Measurements from ENCODE around the gene UXS1.

Gene UXS1

DNA sequence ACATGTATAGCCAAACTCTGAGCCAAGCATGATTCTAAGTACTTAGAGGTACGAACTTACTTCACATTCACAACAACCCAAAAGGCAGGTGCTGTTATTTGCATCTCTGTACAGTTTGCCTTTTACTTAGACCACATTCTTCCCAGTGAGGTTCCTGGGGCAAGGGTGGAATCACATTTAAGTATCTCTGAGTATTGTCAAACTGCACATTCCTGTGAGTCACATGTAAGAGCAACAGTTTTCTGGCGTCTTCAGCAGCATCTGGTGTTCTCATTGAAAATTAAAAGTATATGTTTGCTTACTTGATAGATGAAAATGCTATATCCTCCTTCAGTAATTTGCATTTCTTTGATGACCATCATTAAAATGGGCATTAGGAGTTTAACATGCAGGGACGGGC lies 119.1 kb downstream of the UXS1 start:
- Histone ChIP-seq H3K9ac (ENCODE audit: low read length) (no peak overlapping the region), H3K27me3 (ENCODE audit: control insufficient read depth, insufficient read depth, low read length) (no peaks in the 10 kb centered on the region), H3K4me1 (ENCODE audit: control insufficient read depth, insufficient read depth, low read length) (no peaks in the 10 kb centered on the region), H3K9me3 (ENCODE audit: control insufficient read depth, low read length) (no peaks in the 10 kb centered on the region), H3K36me3 (ENCODE audit: control insufficient read depth, insufficient read depth, low read length) (no peaks in the 10 kb centered on the region), H3K4me3 (ENCODE audit: low read length) (no peak overlapping the region)

DNA sequence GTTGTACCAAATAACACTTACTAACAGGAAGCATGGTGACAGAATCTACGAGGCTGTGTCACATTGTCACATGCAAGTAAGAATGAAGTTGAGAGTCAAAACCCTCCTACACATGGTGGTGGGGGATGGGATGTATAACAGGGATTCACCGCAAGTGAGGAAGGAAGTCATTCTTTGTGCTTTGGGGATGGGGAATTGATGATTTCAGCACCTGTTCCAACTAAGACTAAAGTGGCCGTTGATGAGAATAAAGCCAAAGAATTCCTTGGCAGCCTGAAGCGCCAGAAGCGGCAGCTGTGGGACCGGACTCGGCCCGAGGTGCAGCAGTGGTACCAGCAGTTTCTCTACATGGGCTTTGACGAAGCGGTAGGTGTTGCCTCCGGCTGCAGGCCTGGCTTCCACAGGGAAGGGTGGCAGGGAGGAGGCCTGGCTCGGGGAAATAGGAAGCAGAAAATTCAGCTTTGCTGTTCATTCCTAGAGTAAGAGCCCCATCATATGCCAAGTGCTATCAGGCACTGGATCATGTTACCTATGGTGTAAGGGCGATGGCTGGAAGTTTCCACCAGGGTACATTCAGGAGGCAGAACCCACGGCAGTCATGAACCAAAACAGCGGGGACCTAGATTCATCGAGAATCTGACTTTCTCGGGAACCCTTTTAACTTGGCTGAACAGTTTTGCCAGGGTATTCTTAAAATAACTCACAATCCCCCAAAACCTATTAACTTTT lies 120.3 kb downstream of the UXS1 start:
- H3K4me3 ChIP-seq (ENCODE audit: low read length) = no peak overlapping the region
- no peaks in the 10 kb centered on the region for H3K4me1 ChIP-seq (ENCODE audit: control insufficient read depth, insufficient read depth, low read length)
- H3K27me3 ChIP-seq (ENCODE audit: control insufficient read depth, insufficient read depth, low read length) = no peaks in the 10 kb centered on the region
- H3K9ac ChIP-seq (ENCODE audit: low read length) = no peak overlapping the region
- no peaks in the 10 kb centered on the region for H3K36me3 ChIP-seq (ENCODE audit: control insufficient read depth, insufficient read depth, low read length)
- H3K9me3 ChIP-seq (ENCODE audit: control insufficient read depth, low read length) = no peaks in the 10 kb centered on the region

GRCh38 chr2:106070181-106070580 lies 123.9 kb downstream of the UXS1 start:
- no peak overlapping the region for H3K4me3 ChIP-seq (ENCODE audit: low read length)
- no peaks in the 10 kb centered on the region for H3K9me3 ChIP-seq (ENCODE audit: control insufficient read depth, low read length)
- peaks cover 16% of the 10 kb centered on the region for H3K27me3 ChIP-seq (ENCODE audit: control insufficient read depth, insufficient read depth, low read length)
- H3K9ac ChIP-seq (ENCODE audit: low read length) = no peak overlapping the region
- peaks cover 5% of the 10 kb centered on the region for H3K4me1 ChIP-seq (ENCODE audit: control insufficient read depth, insufficient read depth, low read length)
- H3K36me3 ChIP-seq (ENCODE audit: control insufficient read depth, insufficient read depth, low read length) = no peaks in the 10 kb centered on the region

DNA sequence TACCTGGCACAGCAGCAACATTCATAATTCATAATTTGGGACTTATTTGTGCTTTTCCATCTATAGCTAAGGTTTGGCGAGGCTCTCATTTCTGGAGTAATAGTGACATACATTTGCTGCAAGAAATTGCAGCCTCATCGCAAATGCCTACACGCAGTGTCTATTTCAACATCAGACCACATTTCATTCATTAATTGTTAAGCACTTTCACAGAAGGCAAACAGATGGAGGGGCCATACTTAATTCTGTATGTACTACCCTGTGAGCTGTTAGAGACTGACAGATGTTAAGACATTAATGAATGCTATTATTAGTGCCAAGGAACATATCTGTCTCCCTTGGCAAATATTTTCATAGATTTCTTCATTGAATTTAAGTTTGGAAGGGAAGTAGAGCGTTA lies 125.7 kb downstream of the UXS1 start:
- H3K27me3 ChIP-seq (ENCODE audit: control insufficient read depth, insufficient read depth, low read length) = peaks cover 20% of the 10 kb centered on the region
- H3K9me3 ChIP-seq (ENCODE audit: control insufficient read depth, low read length) = no peaks in the 10 kb centered on the region
- H3K4me1 ChIP-seq (ENCODE audit: control insufficient read depth, insufficient read depth, low read length) = peaks cover 5% of the 10 kb centered on the region
- no peaks in the 10 kb centered on the region for H3K36me3 ChIP-seq (ENCODE audit: control insufficient read depth, insufficient read depth, low read length)
- no peak overlapping the region for H3K9ac ChIP-seq (ENCODE audit: low read length)
- H3K4me3 ChIP-seq (ENCODE audit: low read length) = no peak overlapping the region

- Histone ChIP-seq H3K4me1 (ENCODE audit: control insufficient read depth, insufficient read depth, low read length) (peaks cover 5% of the 10 kb centered on the region), H3K9me3 (ENCODE audit: control insufficient read depth, low read length) (no peaks in the 10 kb centered on the region), H3K36me3 (ENCODE audit: control insufficient read depth, insufficient read depth, low read length) (no peaks in the 10 kb centered on the region), H3K27me3 (ENCODE audit: control insufficient read depth, insufficient read depth, low read length) (peaks cover 20% of the 10 kb centered on the region), H3K9ac (ENCODE audit: low read length) (peak overlapping the region; percentile 4), H3K4me3 (ENCODE audit: low read length) (no peak overlapping the region)
These were observed 127.9 kb downstream of the UXS1 start for GRCh38 chr2:106065983-106066820.

DNA sequence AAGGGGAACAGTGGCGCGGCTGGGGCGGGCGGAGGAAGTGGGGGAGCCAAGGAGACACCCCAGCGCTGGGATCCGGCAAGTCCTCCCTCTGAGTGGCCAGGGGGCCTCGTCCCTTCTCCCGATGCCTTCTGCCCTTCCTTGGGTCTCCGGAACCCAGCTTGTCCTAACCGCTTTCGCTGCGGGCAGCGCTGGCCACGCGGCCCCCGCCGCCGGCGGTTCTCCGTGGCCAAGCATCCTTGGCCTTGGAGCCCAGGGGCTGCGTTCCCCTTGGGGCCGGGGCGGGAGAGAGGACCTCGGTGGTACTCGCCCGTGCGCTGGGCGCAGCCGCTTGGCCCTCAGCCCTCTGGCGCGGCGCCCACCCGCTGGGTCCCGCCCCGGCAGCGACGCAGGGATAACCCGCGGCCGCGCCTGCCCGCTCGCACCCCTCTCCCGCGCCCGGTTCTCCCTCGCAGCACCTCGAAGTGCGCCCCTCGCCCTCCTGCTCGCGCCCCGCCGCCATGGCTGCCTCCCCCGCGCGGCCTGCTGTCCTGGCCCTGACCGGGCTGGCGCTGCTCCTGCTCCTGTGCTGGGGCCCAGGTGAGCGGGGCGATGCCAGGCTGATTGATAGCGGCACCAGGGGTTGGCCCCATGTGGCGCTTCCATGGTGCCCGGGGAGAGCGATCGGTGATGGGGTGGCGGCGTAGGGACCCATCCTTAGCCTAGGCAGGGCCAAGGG lies 128.7 kb downstream of the UXS1 start:
- Histone ChIP-seq H3K9ac (ENCODE audit: low read length) (peak overlapping the region; percentile 4), H3K27me3 (ENCODE audit: control insufficient read depth, insufficient read depth, low read length) (peaks cover 20% of the 10 kb centered on the region)

DNA sequence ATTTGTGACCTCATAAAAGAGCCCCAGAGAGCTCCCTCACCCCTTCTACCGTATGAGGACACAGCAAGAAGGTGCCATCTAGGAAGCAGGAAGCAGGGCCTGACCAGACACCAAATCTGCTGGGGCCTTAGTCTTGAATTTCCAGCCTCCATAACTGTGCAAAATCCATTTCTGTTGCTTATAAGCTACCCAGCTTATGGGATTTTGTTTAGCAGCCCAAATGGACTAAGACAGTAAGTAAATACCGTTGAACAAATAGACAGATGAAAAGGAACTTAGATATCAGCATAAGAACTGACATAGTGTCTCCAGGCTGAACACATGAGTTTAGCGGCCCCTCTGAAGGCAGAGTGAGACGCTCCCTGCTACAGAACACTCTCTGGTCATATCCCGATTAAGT lies 130.9 kb downstream of the UXS1 start:
- Histone ChIP-seq H3K27me3 (ENCODE audit: control insufficient read depth, insufficient read depth, low read length) (peaks cover 20% of the 10 kb centered on the region), H3K9me3 (ENCODE audit: control insufficient read depth, low read length) (no peaks in the 10 kb centered on the region), H3K9ac (ENCODE audit: low read length) (no peak overlapping the region), H3K4me3 (ENCODE audit: low read length) (no peak overlapping the region), H3K36me3 (ENCODE audit: control insufficient read depth, insufficient read depth, low read length) (no peaks in the 10 kb centered on the region), H3K4me1 (ENCODE audit: control insufficient read depth, insufficient read depth, low read length) (peaks cover 5% of the 10 kb centered on the region)

More for the DNA sequence above, 128.7 kb downstream of the UXS1 start:
- H3K9me3 ChIP-seq (ENCODE audit: control insufficient read depth, low read length) = no peaks in the 10 kb centered on the region
- peaks cover 5% of the 10 kb centered on the region for H3K4me1 ChIP-seq (ENCODE audit: control insufficient read depth, insufficient read depth, low read length)
- H3K36me3 ChIP-seq (ENCODE audit: control insufficient read depth, insufficient read depth, low read length) = no peaks in the 10 kb centered on the region
- no peak overlapping the region for H3K4me3 ChIP-seq (ENCODE audit: low read length)

DNA sequence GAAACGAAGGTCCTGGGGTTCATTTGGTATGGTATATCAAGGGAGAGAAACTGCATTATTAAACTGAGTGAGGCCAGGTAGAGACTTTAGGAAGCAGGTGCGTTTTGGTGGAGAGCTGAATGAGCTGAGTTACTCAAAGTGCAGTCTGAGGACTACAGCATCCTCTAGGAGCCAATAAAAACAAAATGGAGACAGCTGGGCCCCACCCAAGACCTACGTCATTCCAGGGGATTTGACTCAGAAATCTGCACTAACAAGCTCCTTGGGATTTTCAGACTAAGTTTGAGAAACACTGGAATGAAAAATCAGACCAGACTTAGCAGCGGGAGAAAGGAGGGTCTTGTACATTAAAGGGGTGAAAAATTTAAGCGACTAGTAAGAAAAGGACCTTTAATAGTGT lies 131.5 kb downstream of the UXS1 start:
- no peaks in the 10 kb centered on the region for H3K36me3 ChIP-seq (ENCODE audit: control insufficient read depth, insufficient read depth, low read length)
- H3K9me3 ChIP-seq (ENCODE audit: control insufficient read depth, low read length) = no peaks in the 10 kb centered on the region
- peaks cover 20% of the 10 kb centered on the region for H3K27me3 ChIP-seq (ENCODE audit: control insufficient read depth, insufficient read depth, low read length)
- no peak overlapping the region for H3K4me3 ChIP-seq (ENCODE audit: low read length)
- peaks cover 5% of the 10 kb centered on the region for H3K4me1 ChIP-seq (ENCODE audit: control insufficient read depth, insufficient read depth, low read length)
- no peak overlapping the region for H3K9ac ChIP-seq (ENCODE audit: low read length)

- Histone ChIP-seq H3K4me3 (ENCODE audit: low read length) (no peak overlapping the region), H3K36me3 (ENCODE audit: control insufficient read depth, insufficient read depth, low read length) (no peaks in the 10 kb centered on the region), H3K9ac (ENCODE audit: low read length) (no peak overlapping the region), H3K4me1 (ENCODE audit: control insufficient read depth, insufficient read depth, low read length) (peaks cover 5% of the 10 kb centered on the region), H3K27me3 (ENCODE audit: control insufficient read depth, insufficient read depth, low read length) (peaks cover 20% of the 10 kb centered on the region), H3K9me3 (ENCODE audit: control insufficient read depth, low read length) (no peaks in the 10 kb centered on the region)
These were observed 132.3 kb downstream of the UXS1 start for GRCh38 chr2:106061611-106062349.

DNA sequence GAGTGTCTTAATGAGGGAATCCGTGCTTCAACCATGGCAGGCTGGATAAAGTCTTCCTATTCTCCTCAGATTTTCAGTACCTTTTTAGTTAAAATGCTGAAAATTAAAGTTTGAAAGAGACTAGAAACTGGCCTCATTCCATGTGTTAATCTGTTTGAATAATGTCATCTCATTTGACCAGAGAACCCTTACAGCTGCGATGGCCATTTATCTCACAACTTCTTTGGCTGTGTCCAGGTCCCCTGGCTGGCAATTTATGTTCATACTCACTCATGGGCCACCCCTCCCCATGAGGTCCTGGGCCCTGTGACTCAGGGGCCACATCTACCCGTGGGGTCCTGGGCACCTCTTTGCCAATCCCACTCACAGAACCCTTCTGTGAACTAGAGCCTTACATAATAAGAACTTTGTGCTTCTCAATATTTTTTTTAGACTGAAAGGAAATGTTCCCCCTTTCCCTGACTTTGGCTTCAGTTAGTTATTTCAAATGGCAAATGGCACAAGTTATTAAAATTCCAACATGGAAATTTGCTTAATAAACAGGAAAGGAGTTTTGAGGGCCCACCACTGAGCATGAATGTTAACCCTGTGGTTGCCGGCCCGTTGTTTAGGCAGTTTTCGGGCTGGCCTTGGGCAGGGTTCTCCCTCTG lies 134.6 kb downstream of the UXS1 start:
- no peak overlapping the region for H3K9ac ChIP-seq (ENCODE audit: low read length)
- H3K4me1 ChIP-seq (ENCODE audit: control insufficient read depth, insufficient read depth, low read length) = no peaks in the 10 kb centered on the region
- H3K4me3 ChIP-seq (ENCODE audit: low read length) = no peak overlapping the region
- H3K27me3 ChIP-seq (ENCODE audit: control insufficient read depth, insufficient read depth, low read length) = no peaks in the 10 kb centered on the region
- H3K36me3 ChIP-seq (ENCODE audit: control insufficient read depth, insufficient read depth, low read length) = no peaks in the 10 kb centered on the region
- H3K9me3 ChIP-seq (ENCODE audit: control insufficient read depth, low read length) = no peaks in the 10 kb centered on the region

- Histone ChIP-seq H3K9ac (ENCODE audit: low read length) (no peak overlapping the region), H3K9me3 (ENCODE audit: control insufficient read depth, low read length) (no peaks in the 10 kb centered on the region), H3K4me1 (ENCODE audit: control insufficient read depth, insufficient read depth, low read length) (no peaks in the 10 kb centered on the region)
These were observed 135.5 kb downstream of the UXS1 start for GRCh38 chr2:106058469-106059137.

More at GRCh38 chr2:106058469-106059137, 135.5 kb downstream of the UXS1 start:
- no peak overlapping the region for H3K4me3 ChIP-seq (ENCODE audit: low read length)
- H3K27me3 ChIP-seq (ENCODE audit: control insufficient read depth, insufficient read depth, low read length) = no peaks in the 10 kb centered on the region
- H3K36me3 ChIP-seq (ENCODE audit: control insufficient read depth, insufficient read depth, low read length) = no peaks in the 10 kb centered on the region

All from mucosa of stomach (tissue), 1 donor.